CD4-positive, alpha-beta T cell treated with Interleukin-17A for 4 hours (primary cell): ENCODE measurements around the gene CARD11.

Experiments
- DNase-seq: peaks from one replicate; pipeline ENCODE4 v3.0.0-alpha.2; 2020; ENCODE audit warnings: mixed read lengths

CARD11 gene

GRCh38 chr7:3043544-3044371 is at the start of gene CARD11:
Gene CARD11, minus strand, starts transcription at chr7:3043867. Its CDS starts 85,361 bp downstream, at chr7:2958506.
- peak; percentile 84 for DNase-seq

GRCh38 chr7:3092468-3092867 is 48.8 kb upstream of the CARD11 start:
- DNase-seq, result peak; percentile 79

- peak; percentile 14 for DNase-seq
Measured at GRCh38 chr7:3091631-3092030, 48.0 kb upstream of the CARD11 start.

- DNase-seq, result peak; percentile 26
Measured at GRCh38 chr7:3089493-3089892, 45.8 kb upstream of the CARD11 start.

- DNase-seq, result no peak
Measured at GRCh38 chr7:3087243-3087755, 43.6 kb upstream of the CARD11 start.

- no peak for DNase-seq
Measured at GRCh38 chr7:3083350-3083749, 39.7 kb upstream of the CARD11 start.

GRCh38 chr7:3082831-3083230 is 39.2 kb upstream of the CARD11 start:
- DNase-seq, result no peak

GRCh38 chr7:3082386-3082785 is 38.7 kb upstream of the CARD11 start:
- no peak for DNase-seq

- DNase-seq, result no peak
Measured at GRCh38 chr7:3080106-3080505, 36.4 kb upstream of the CARD11 start.

GRCh38 chr7:3078514-3078913 is 34.8 kb upstream of the CARD11 start:
- no peak for DNase-seq

GRCh38 chr7:3076700-3077099 is 33.0 kb upstream of the CARD11 start:
- DNase-seq, result no peak

GRCh38 chr7:3076163-3076562 is 32.5 kb upstream of the CARD11 start:
- no peak for DNase-seq

- no peak for DNase-seq
Measured at GRCh38 chr7:3075441-3075840, 31.8 kb upstream of the CARD11 start.

GRCh38 chr7:3074459-3074821 is 30.8 kb upstream of the CARD11 start:
- DNase-seq, result no peak

GRCh38 chr7:3073763-3074458 is 30.2 kb upstream of the CARD11 start:
- no peak for DNase-seq

- no peak for DNase-seq
Measured at GRCh38 chr7:3070908-3071307, 27.2 kb upstream of the CARD11 start.

- DNase-seq, result peak; percentile 14
Measured at GRCh38 chr7:3069771-3070449, 26.2 kb upstream of the CARD11 start.

- DNase-seq, result no peak
Measured at GRCh38 chr7:3068530-3068929, 24.9 kb upstream of the CARD11 start.

- no peak for DNase-seq
Measured at GRCh38 chr7:3067606-3068380, 24.1 kb upstream of the CARD11 start.

GRCh38 chr7:3067193-3067592 is 23.5 kb upstream of the CARD11 start:
- DNase-seq, result peak; percentile 33

GRCh38 chr7:3066506-3066905 is 22.8 kb upstream of the CARD11 start:
- no peak for DNase-seq

- DNase-seq, result peak; percentile 78
Measured at GRCh38 chr7:3065724-3066143, 22.1 kb upstream of the CARD11 start.

- no peak for DNase-seq
Measured at GRCh38 chr7:3064067-3064466, 20.4 kb upstream of the CARD11 start.
